Measurements from ENCODE around the gene PEX7.

- no peak for TF ChIP-seq CTCF (IDR thresholded peaks at IDR 0.05 in 2 of 3, conservative IDR thresholded peaks at IDR 0.05 in 1 of 3; ENCODE audit: borderline replicate concordance in 1 of 3, insufficient read depth in 1 of 3, low read depth in 2 of 3, low read length in 2 of 3)
- TF ChIP-seq EZH2phosphoT487 (IDR thresholded peaks at IDR 0.05; ENCODE audit: borderline replicate concordance), result no peak
- no peak for TF ChIP-seq EZH2 (IDR thresholded peaks at IDR 0.05)
- TF ChIP-seq ZNF274 (IDR thresholded peaks at IDR 0.05; ENCODE audit: low read depth, low read length), result no peak
- TF ChIP-seq SP1 (IDR thresholded peaks at IDR 0.05; ENCODE audit: low read depth), result no peak
- no peak for TF ChIP-seq JUND (IDR thresholded peaks at IDR 0.05)
- TF ChIP-seq POLR2AphosphoS5 (IDR thresholded peaks at IDR 0.05; ENCODE audit: low read depth, low read length), result no peak
- TF ChIP-seq POLR2A (IDR thresholded peaks at IDR 0.05; ENCODE audit: borderline replicate concordance, extremely low read depth, insufficient read depth, insufficient read length), result no peak
- no peak for TF ChIP-seq SRF (IDR thresholded peaks at IDR 0.05; ENCODE audit: low read depth)
- no peak for TF ChIP-seq EGR1 (IDR thresholded peaks at IDR 0.05; ENCODE audit: low read depth)
Measured at GRCh38 chr6:136873748-136874147, 51.4 kb downstream of the PEX7 start.

Data from HCT116 (cell line).